Gastrocnemius medialis (tissue), 4 donors: ENCODE data around the gene IFIT3.

Source experiments
- CTCF ChIP-seq, 5 experiments: fragments of 450-650 bp in 3 of 5; fragments of 200-600 bp in 2 of 5; sonication (generic) in 2 of 5; IDR thresholded peaks in 4 of 5; conservative IDR thresholded peaks in 1 of 5; 1 replicate in 4 of 5; 2 replicates in 1 of 5; pipeline ENCODE4 v1.5.1; 2016 to 2019; ENCODE audit warnings: antibody characterized with exemption in 5 of 5, mild to moderate bottlenecking in 3 of 5, moderate library complexity in 3 of 5
- POLR2A ChIP-seq, 2 donors: fragments of 450-650 bp; IDR thresholded peaks; one replicate each; pipeline ENCODE4 v1.6.1; 2017; ENCODE audit warnings: antibody characterized with exemption in 2 of 2, mild to moderate bottlenecking in 2 of 2, moderate library complexity in 2 of 2

GRCh38 chr10:89371987-89372386, 44.2 kb downstream of the IFIT3 start:
- TF ChIP-seq CTCF (IDR thresholded peaks at IDR 0.05 in 4 of 5, conservative IDR thresholded peaks at IDR 0.05 in 1 of 5) (no peak), POLR2A (IDR thresholded peaks at IDR 0.05) (no peak)
